GM10847 (cell line): Measurements from ENCODE around the gene GGA2.

ENCODE experiments used
- POLR2A ChIP-seq: IDR thresholded peaks from 2 replicates; pipeline ENCODE4 v1.6.1; 2011; ENCODE audit not compliant: insufficient read length; ENCODE audit errors: extremely low read depth

GGA2 gene, protein sequence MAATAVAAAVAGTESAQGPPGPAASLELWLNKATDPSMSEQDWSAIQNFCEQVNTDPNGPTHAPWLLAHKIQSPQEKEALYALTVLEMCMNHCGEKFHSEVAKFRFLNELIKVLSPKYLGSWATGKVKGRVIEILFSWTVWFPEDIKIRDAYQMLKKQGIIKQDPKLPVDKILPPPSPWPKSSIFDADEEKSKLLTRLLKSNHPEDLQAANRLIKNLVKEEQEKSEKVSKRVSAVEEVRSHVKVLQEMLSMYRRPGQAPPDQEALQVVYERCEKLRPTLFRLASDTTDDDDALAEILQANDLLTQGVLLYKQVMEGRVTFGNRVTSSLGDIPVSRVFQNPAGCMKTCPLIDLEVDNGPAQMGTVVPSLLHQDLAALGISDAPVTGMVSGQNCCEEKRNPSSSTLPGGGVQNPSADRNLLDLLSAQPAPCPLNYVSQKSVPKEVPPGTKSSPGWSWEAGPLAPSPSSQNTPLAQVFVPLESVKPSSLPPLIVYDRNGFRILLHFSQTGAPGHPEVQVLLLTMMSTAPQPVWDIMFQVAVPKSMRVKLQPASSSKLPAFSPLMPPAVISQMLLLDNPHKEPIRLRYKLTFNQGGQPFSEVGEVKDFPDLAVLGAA

DNA sequence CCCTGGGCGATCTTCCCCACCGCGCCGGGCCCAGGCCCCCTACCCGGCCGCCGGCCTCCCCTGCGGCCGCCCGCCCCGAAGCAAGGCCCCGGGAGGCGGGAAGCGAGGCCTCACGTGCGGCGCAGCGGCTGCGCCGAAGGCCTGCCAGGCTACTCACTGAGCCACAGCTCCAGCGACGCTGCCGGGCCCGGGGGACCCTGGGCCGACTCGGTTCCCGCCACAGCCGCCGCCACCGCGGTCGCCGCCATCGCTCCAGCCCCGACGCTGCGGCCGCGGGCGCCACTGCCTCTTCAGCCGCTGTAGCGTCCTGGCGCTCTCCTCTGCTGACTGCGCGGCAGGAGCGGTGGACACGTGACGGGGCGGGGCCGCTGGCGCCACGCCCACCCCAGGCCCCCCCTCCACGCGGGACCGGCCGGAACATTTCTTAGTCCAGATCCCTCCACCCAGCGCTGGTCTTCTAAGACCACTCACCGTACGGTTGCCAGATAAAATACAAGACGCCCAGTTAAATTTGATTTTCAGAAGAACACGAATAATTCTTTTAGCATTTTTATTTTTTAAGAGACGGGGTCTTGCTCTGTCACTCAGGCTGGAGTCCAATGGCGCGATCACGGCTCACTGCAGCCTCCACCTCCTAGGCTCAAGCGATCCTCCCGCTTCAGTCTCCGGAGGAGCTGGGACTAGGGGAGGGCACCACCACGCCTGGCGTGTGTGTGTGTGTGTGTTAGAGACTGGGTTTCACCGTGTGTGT lies at the start of gene GGA2:
TSS of gene GGA2 (minus strand) at position 331 of the 751 bp plus-strand sequence. CDS start at position 248, 83 bp downstream.
- peak; percentile 86 for TF ChIP-seq POLR2A

- no peak for TF ChIP-seq POLR2A
Observed at GRCh38 chr16:23557779-23558702, 47.7 kb upstream of the GGA2 start.

- TF ChIP-seq POLR2A, result peak; percentile 58
Observed at GRCh38 chr16:23556881-23557778, 46.8 kb upstream of the GGA2 start, which contains the start of the genes EARS2 and UBFD1. Gene EARS2 (minus strand): TSS chr16:23557350. CDS start chr16:23557343, 7 bp downstream. Gene UBFD1 (plus strand): TSS chr16:23557727. CDS start chr16:23557743, 16 bp downstream.

DNA sequence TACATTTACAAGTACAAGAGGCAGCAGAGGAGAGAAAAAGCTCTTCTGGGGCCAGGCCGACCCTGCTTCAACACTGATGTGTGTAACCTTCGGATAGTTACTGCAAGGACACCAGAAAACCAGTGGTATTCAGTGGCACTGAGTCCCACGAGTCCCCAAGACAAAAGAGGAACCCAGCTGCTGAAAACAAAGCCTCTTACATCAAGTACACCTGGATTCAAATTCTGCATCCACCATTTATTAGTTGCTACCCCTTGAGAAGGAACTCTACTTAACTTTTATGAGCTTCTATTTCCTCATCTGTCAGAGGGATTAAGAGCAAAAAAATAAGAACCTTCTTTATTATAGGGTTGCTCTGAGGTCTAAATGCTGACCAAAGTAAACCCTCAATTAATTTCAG lies 44.2 kb upstream of the GGA2 start:
- no peak for TF ChIP-seq POLR2A

GRCh38 chr16:23552161-23552560 lies 41.9 kb upstream of the GGA2 start:
- TF ChIP-seq POLR2A, result no peak

DNA sequence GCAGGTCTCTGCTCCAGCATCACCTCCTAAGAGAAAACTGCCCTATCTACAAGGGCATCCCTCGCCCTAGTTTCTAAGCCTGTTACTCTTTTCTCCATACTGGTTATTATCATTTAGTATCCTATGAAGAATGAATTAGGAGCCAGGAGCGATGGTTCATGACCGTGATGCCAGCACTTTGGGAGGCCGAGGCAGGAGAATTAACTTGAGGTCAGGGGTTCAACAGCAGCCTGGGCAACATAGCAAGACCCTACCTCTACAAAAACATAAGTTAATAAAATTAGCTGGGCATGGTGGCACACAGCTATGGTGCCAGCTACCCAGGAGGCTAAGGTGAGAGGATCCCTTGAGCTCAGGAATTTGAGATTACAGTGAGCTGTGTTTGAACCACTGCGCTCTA lies 39.6 kb upstream of the GGA2 start:
- no peak for TF ChIP-seq POLR2A

GRCh38 chr16:23544436-23544835 lies 34.1 kb upstream of the GGA2 start:
- no peak for TF ChIP-seq POLR2A

- TF ChIP-seq POLR2A, result no peak
Observed at GRCh38 chr16:23539984-23540816, 29.9 kb upstream of the GGA2 start.

- TF ChIP-seq POLR2A, result no peak
Observed at GRCh38 chr16:23538919-23539278, 28.6 kb upstream of the GGA2 start.

GRCh38 chr16:23537390-23537789 lies 27.1 kb upstream of the GGA2 start:
- no peak for TF ChIP-seq POLR2A

DNA sequence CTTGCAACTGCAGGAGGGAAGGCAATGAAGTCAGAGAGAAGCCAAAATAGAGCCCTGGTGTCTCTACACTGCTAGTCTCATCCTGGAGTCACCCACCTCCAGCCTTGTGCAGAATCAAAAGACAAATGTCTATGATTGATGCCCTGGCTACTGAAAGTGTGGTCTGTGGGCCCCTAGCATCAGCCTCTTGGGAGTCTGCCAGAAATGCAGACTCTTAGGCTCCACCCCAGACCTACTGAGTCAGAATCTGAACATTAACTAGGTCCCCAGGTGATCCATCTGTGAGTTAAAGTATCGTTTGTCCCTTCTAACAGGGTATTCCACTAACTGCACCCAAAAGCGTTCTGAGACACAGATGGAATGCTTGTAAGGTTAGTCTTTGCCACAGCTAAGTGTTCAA lies 25.6 kb upstream of the GGA2 start:
- no peak for TF ChIP-seq POLR2A

GRCh38 chr16:23534868-23535860 lies 24.9 kb upstream of the GGA2 start:
- no peak for TF ChIP-seq POLR2A

GRCh38 chr16:23532448-23532847 lies 22.2 kb upstream of the GGA2 start:
- no peak for TF ChIP-seq POLR2A
